Stimulated activated CD8-positive, alpha-beta memory T cell treated with anti-CD3 and anti-CD28 coated beads, Interleukin-12 subunit alpha, Interleukin-12 subunit beta, amount 100 ng/mL, for 24 hours (primary cell): ENCODE measurements around the gene MKRN2.

Source experiments
- DNase-seq: peaks from one replicate; pipeline ENCODE4 v3.0.0-alpha.2; 2020; ENCODE audit errors: extremely low read depth

The MKRN2 gene

GRCh38 chr3:12556314-12556689 lies 585 bp upstream of the MKRN2 start:
- no peak for DNase-seq

- no peak for DNase-seq
These were observed 700 bp downstream of the MKRN2 start for GRCh38 chr3:12557473-12558100.

- DNase-seq, result no peak
These were observed 1.8 kb downstream of the MKRN2 start for GRCh38 chr3:12558706-12559105.

- no peak for DNase-seq
These were observed 2.6 kb downstream of the MKRN2 start for GRCh38 chr3:12559520-12559919.

- no peak for DNase-seq
These were observed 3.8 kb downstream of the MKRN2 start for GRCh38 chr3:12560505-12561190.

GRCh38 chr3:12561397-12561796 lies 4.5 kb downstream of the MKRN2 start:
- DNase-seq, result no peak

GRCh38 chr3:12562451-12562850 lies 5.6 kb downstream of the MKRN2 start:
- no peak for DNase-seq

- DNase-seq, result no peak
These were observed 10.1 kb downstream of the MKRN2 start for GRCh38 chr3:12566976-12567375.

- no peak for DNase-seq
These were observed 11.9 kb downstream of the MKRN2 start for GRCh38 chr3:12568747-12569146.

- no peak for DNase-seq
These were observed 12.9 kb downstream of the MKRN2 start for GRCh38 chr3:12569836-12570235.

GRCh38 chr3:12571986-12572385 lies 15.1 kb downstream of the MKRN2 start:
- no peak for DNase-seq

GRCh38 chr3:12574131-12574530 lies 17.2 kb downstream of the MKRN2 start:
- DNase-seq, result no peak

- no peak for DNase-seq
These were observed 17.8 kb downstream of the MKRN2 start for GRCh38 chr3:12574661-12575060.

- no peak for DNase-seq
These were observed 20.5 kb downstream of the MKRN2 start for GRCh38 chr3:12577379-12577778.

- no peak for DNase-seq
These were observed 21.9 kb downstream of the MKRN2 start for GRCh38 chr3:12578742-12579141.

- DNase-seq, result no peak
These were observed 22.6 kb downstream of the MKRN2 start for GRCh38 chr3:12579456-12579855.

GRCh38 chr3:12579905-12580304 lies 23.0 kb downstream of the MKRN2 start:
- no peak for DNase-seq

GRCh38 chr3:12582730-12583129 lies 25.8 kb downstream of the MKRN2 start:
- no peak for DNase-seq

GRCh38 chr3:12583280-12583679 lies 26.4 kb downstream of the MKRN2 start:
- no peak for DNase-seq

GRCh38 chr3:12584083-12584482 lies 27.2 kb downstream of the MKRN2 start:
- no peak for DNase-seq

- DNase-seq, result no peak
These were observed 28.3 kb downstream of the MKRN2 start for GRCh38 chr3:12585181-12585580.

- no peak for DNase-seq
These were observed 29.1 kb downstream of the MKRN2 start for GRCh38 chr3:12585970-12586369.

GRCh38 chr3:12586403-12586802 lies 29.5 kb downstream of the MKRN2 start:
- DNase-seq, result no peak
